Measurements from ENCODE around the gene UGT3A2.

The UGT3A2 gene

DNA sequence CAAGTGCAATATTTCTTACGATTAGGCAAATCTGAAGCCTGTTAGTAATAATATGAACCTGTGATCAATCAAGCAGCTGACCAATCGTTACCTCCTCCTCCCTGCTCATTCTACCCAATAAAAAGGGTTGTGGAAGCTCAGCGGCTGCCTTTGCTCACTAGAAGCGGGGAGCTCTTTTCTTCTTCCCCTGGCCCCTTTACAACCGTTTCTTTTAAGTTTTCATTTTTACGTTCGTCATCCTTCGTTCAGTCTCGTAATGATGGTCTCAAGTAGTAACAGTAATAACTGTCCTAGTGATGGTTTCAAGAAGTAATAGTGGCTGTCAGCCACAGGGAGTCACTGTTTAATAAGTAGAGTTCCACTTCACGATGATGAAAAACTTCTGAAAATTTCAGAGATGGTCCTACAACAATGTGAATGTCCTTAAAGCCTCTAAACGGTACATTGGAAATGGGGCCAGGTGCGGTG, 6.2 kb downstream of the UGT3A2 start:
- TF ChIP-seq GATA2 (IDR thresholded peaks at IDR 0.05; ENCODE audit: low read depth, low read length), result no peak
- TF ChIP-seq GATA3 (IDR thresholded peaks at IDR 0.05; ENCODE audit: low read depth, low read length), result no peak

DNA sequence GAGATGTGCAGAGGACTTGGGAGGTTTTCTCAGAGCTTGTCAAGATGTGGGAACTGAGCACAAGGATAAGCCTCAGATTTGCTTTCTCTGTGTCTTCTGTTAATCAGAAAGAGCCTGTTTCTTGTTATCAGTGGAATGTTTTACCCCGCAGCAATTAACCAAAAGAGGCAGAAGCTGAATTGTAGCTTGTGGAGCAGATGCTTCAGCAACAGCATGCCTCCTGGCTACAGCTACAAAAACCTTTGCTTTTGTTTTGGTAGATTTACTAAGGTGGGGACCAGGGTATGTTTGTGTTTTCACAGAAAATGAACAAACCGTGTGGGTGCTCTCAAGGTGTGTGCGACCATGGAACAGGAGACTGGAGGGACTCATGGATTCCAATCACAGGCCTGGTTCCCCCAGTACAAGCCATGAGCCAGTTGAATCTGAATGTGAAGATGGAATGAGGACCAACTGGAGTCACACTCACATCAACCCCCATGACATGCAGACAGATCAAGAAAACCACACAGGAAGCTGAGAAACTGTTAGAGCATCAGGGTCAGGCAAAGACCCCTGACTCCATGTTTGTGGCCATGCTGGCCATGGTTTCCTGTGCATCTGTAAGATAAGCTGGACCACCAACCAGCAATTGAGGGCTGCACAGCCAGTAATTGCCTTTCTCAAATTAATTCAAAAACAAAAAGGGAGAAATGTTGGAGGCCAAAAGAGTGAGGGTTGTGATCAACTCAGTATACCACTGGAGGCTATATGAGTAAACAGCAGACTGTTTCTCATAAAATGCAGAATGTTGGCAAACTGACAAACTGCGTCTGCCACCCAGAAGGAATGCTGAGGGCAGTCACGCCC, 6.9 kb downstream of the UGT3A2 start:
- no peak for TF ChIP-seq GATA3 (IDR thresholded peaks at IDR 0.05; ENCODE audit: low read depth, low read length)
- TF ChIP-seq GATA2 (IDR thresholded peaks at IDR 0.05; ENCODE audit: low read depth, low read length), result no peak

DNA sequence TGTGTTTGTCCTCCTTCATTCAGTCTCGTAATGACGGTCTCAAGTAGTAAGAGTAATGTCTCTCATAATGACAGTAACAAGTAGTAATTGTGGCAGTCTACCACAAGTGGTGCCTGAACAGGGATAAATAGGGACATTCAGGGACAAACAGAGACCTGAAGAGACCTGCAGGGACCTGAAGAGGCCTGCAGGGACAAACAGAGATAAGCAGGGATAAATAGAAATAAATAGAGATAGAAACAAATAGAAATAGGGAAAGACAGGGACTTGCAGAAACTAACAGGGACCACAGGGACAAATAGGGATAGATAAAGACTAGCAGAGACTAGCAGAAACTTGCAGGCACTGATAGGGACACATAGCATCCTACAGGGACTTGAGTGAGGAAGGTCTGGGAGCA, 7.9 kb downstream of the UGT3A2 start:
- no peak for TF ChIP-seq GATA3 (IDR thresholded peaks at IDR 0.05; ENCODE audit: low read depth, low read length)

DNA sequence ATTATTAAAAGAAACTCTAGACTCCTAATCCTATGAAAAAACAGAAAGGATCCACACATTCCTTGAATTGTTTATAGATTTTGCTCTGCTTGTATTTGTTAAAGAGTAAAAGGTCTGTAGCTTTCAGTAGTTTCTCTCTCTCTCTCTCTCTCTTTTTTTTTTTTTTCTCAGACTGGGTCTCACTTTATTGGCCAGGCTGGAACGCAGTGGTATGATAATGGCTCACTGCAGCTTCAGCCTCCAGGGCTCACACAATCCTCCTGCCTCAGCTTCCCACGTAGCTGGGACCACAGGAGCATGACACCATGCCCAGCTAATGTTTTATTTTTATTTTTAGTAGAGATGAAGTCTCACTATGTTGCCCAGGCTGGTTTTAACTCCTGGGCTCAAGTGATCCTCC, 9.3 kb downstream of the UGT3A2 start:
- TF ChIP-seq GATA2 (IDR thresholded peaks at IDR 0.05; ENCODE audit: low read depth, low read length) (no peak), GATA3 (IDR thresholded peaks at IDR 0.05; ENCODE audit: low read depth, low read length) (no peak)

DNA sequence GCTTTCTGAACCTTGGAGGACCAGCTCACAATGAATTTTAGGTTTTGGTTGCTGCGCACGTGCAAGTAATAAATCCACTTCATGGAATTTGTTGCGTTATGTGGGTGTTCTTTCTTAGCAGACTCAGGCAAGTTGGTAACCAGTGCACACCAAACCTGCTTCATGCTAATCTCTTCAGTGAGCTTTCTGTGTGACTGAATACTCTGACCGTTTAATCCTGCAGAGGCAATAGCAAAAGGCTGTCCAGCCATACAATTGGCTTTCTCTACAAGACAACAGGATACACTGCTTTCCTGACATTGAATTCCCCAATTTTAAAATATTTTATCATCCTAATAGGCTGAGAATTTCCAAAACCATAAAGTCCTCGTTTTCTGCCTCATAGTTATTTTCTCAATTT, 10.3 kb downstream of the UGT3A2 start:
- TF ChIP-seq GATA2 (IDR thresholded peaks at IDR 0.05; ENCODE audit: low read depth, low read length) (no peak), GATA3 (IDR thresholded peaks at IDR 0.05; ENCODE audit: low read depth, low read length) (no peak)

DNA sequence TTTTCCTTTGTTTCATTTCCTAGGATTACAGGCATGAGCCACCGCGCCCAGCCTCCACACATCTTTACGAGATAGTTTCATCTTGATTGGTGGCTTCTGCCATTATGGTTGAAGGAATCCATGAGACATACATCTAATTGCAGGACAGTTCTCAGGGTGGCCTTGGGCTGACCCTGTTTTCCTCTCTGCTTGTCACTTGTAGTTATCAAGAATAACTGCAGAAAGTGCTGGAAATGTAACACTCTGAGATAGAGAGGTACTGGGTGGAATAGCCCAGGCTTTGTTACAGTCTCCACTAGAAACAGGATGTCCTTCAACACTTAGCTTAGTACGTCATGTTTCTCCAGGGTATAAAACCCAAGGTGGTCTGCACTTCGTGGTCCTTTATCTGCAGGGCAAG, 10.7 kb downstream of the UGT3A2 start:
- TF ChIP-seq GATA2 (IDR thresholded peaks at IDR 0.05; ENCODE audit: low read depth, low read length), result no peak

DNA sequence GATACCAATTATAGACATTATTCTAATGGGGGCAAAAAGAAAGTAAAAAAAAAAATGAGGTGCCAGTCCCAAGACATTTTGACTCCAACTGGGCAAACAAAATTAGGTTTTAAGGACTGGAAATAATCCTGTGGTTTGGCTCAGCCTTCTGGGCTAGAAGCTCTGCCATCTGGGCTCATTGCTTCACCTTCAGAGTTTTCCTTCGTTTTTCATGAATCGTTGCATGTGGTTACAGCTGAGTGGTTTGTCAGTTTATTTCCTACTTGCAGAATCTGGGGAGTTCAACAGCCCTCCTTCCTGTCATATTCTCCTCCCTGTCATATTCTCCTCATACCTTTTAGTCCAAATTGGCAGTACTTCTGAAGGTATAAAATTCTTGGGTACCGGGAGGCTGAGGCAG, 12.0 kb downstream of the UGT3A2 start:
- TF ChIP-seq GATA2 (IDR thresholded peaks at IDR 0.05; ENCODE audit: low read depth, low read length) (no peak), GATA3 (IDR thresholded peaks at IDR 0.05; ENCODE audit: low read depth, low read length) (no peak)

DNA sequence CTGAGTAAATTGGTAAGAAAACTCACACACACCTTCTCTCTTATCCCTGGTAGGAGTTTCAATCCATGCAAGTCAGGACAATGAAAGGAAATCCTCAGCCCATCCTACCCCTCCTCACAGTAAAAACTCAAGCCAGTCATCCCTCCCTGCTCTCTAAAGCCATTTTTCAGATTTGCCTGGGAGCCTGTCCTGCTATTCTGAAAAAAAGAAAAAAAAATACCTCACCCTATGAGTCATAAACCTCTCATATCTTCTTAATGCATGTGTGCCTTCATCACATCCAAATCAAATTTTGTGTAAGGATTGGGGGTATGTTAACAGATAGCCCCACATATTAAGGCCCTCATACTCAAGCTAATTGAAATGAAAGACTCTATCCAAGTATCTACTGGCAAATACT, 14.1 kb downstream of the UGT3A2 start:
- TF ChIP-seq GATA2 (IDR thresholded peaks at IDR 0.05; ENCODE audit: low read depth, low read length) (no peak), GATA3 (IDR thresholded peaks at IDR 0.05; ENCODE audit: low read depth, low read length) (no peak)

DNA sequence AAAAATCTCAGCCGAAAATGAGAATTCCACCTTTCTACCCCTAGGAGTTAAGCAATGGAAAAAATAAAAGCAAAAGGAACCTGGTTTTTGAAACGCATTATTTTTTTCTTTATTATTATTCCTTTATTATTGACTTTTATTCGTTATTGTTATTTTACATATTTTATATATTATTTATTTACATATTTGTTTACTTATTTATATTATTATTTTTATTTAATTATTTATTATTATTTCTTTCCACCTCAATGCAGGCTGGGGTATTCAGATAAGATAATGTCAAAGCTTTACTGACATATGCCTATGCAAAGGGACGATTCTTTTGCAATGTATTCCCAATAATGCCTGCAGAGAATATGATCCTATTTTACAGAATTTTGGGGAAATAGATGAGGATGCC, 16.7 kb downstream of the UGT3A2 start:
- no peak for TF ChIP-seq GATA3 (IDR thresholded peaks at IDR 0.05; ENCODE audit: low read depth, low read length)

DNA sequence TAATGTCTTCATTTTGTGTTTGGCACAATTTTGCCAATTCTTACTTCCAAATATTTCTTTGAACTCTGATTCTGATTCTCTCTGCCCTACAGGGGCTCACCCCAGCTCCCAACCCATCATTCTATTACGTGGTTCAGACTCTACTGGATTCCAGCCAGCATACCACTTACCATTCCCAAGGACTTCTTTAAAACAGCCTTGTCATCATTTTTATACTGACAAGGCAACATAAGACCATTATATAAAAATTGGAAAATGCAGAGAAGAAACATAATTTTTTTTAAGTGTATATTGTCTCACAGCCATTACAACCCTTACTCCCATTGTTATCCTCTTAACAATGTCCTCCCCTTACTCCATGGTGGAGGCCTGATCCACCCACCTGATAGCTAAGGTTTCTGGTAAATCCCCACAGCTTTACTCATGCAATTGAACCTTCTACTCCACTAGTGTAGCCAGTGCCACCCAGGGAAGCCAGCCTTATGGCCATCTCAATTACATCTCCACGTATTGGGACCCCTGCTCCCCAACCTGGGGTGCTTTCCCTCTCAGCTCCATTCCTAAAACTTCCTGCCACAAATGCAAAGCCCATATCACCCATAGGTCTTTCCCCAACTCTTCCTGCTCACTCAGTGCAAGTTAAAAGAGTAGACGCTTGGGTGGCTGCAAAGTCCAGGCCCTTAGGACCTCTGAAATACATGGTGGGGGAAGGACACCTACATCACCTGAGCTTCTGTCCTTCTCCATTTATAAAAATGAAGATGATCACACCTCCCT, 19.1 kb downstream of the UGT3A2 start:
- TF ChIP-seq GATA2 (IDR thresholded peaks at IDR 0.05; ENCODE audit: low read depth, low read length), result no peak
- TF ChIP-seq GATA3 (IDR thresholded peaks at IDR 0.05; ENCODE audit: low read depth, low read length), result no peak

DNA sequence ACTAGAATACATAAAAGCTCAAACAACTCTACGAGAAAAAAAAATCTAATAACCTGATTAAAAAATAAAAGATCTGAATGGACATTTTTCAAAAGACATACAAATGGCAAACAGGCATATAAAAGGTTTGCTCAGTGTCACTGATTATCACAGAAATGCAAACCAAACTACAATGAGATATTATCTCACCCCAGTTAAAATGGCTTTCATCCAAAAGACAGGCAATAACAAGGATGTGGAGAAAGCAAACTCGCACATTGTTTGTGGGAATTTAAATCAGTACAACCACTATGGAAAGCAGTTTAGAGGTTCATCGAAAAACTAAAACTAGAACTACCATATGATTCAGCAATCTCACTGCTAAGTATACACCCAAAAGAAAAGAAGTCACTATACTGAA, 20.8 kb downstream of the UGT3A2 start:
- TF ChIP-seq GATA2 (IDR thresholded peaks at IDR 0.05; ENCODE audit: low read depth, low read length), result peak; percentile 75; the same call in 1 of the 2 replicates
- peak; percentile 87 for TF ChIP-seq GATA3 (IDR thresholded peaks at IDR 0.05; ENCODE audit: low read depth, low read length)

DNA sequence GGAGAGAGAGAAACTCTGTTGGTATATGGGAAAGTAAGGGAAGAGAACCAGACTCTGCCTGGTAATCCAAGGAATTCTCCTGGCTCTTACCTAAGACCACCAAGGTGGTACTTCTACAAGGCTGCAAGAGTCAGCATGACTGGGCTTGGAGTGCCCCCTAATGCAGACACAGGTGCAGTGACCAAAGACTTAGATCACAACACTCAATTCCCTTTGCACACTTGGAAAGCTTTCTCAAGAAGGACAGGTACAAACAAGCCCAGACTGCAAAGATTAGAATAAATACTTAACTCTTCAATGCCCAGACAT, 25.2 kb downstream of the UGT3A2 start:
- TF ChIP-seq GATA3 (IDR thresholded peaks at IDR 0.05; ENCODE audit: low read depth, low read length) (no peak), GATA2 (IDR thresholded peaks at IDR 0.05; ENCODE audit: low read depth, low read length) (no peak)

DNA sequence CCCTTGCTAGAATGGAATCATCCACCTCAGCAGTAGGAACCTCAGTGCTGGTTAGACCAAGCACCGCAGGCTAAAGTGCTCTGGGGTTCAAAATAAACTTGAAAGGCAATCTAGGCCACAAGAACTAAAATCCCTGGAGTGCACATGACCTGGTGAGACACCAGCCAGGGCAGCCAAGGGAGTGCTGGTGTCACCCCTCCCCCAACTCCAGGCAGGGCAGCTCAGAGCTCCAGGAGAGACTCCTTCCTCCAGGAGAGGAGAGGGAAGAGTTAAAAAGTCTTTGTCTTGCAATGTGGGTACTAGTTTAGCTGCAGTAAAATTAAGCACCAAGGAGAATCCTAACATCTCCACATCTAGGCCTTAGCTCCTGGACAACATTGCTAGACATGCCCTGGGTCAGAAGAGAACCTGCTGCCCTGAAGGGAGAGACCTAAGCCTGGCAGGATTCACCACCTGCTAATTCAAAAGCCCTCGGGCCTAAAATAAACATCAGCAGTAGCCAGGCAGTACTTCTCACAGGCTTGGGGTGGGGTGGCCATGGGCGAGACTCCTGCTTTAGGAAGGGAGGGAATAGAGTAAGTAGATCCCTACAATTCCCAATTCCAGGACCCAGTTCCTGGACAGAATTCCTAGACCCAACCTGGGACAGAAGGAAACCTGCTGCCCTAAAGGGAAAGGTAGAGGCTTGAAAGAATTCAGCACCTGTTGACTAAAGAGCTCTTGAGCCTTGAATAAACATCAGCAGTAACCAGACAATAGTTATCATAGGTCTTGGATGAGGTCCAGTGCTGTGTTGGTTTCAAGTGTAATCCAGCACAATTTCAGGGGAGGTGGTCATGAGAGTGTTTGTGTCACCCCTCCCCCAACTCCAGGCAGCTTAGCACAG, 25.8 kb downstream of the UGT3A2 start:
- TF ChIP-seq GATA2 (IDR thresholded peaks at IDR 0.05; ENCODE audit: low read depth, low read length), result no peak
- no peak for TF ChIP-seq GATA3 (IDR thresholded peaks at IDR 0.05; ENCODE audit: low read depth, low read length)

DNA sequence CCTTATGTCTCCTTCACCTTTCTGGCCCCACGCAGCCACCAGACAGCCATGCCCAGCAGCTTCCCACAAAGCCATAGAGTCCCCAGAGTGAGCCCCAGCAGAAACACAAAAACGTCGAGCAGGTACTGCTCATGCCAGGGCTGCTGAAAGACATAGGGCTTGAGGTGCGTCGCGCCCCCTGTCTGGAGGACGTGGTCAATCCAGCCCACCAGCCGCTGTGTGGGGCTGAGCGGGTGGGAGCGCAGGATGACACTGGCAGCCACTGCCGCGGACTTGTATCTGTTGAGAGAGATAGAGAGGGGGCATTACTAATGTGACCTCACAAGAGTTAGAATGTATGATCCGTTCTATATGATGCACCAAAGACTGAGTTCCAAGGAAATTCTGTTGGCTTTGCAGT, 31.0 kb downstream of the UGT3A2 start:
- TF ChIP-seq GATA2 (IDR thresholded peaks at IDR 0.05; ENCODE audit: low read depth, low read length), result no peak
- TF ChIP-seq GATA3 (IDR thresholded peaks at IDR 0.05; ENCODE audit: low read depth, low read length), result no peak

All from SH-SY5Y (cell line).